Activated naive CD8-positive, alpha-beta T cell treated with anti-CD3 and anti-CD28 coated beads, Interleukin-2, amount 50 U/mL, for 24 hours (primary cell): ENCODE results near the gene FIGNL1.
A peak's percentile ranks its signal among the peaks of the same experiment; 100 is the strongest.

Experiments
- ATAC-seq: fragments of 150-1000 bp; cut with Tn5 transposase; one replicate; pipeline ENCODE4 v1.10.0; 2021
- DNase-seq: peaks from one replicate; pipeline ENCODE4 v3.0.0; 2021
- H3K27ac Mint-ChIP-seq: one replicate; pipeline ENCODE4 v1.8.0; 2021; ENCODE audit warnings: mild to moderate bottlenecking, mixed read lengths
- H3K27me3 Mint-ChIP-seq: one replicate; pipeline ENCODE4 v1.8.0; 2021; ENCODE audit warnings: mixed read lengths
- H3K36me3 Mint-ChIP-seq: one replicate; pipeline ENCODE4 v1.8.0; 2021; ENCODE audit warnings: low read depth, mixed read lengths
- H3K4me1 Mint-ChIP-seq: one replicate; pipeline ENCODE4 v1.8.0; 2021; ENCODE audit warnings: mixed read lengths
- H3K4me3 Mint-ChIP-seq: one replicate; pipeline ENCODE4 v1.8.0; 2021; ENCODE audit warnings: mild to moderate bottlenecking, moderate library complexity, mixed read lengths
- H3K9me3 Mint-ChIP-seq: one replicate; pipeline ENCODE4 v1.8.0; 2021; ENCODE audit warnings: mixed read lengths

The FIGNL1 gene

DNA sequence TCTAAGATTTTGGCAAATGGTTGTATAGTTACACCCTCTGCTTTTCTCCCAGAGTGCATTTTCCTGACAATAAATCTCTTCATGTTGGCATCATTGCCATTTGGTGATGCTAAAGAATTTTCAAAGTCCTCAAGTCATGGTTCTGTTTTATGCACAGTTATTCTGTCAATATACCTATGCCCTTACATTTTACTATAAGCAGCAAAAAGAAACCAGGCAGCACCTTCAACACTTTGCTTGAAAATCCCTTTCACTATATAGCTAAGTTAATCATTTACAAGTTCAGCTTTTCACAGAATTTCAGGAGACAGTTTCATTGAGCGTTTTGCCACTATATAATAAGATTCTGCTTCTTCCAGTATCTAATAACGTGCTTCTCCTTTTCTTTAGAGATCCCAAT lies 22.6 kb downstream of the FIGNL1 start:
- DNase-seq (no peak), ATAC-seq (no peak)
- no peak overlapping the region for H3K27ac Mint-ChIP-seq
- H3K4me1 Mint-ChIP-seq: no peaks in the 10 kb centered on the region
- no peak overlapping the region for H3K4me3 Mint-ChIP-seq
- H3K27me3 Mint-ChIP-seq: no peaks in the 10 kb centered on the region
- no peaks in the 10 kb centered on the region for H3K9me3 Mint-ChIP-seq
- H3K36me3 Mint-ChIP-seq: no peaks in the 10 kb centered on the region

DNA sequence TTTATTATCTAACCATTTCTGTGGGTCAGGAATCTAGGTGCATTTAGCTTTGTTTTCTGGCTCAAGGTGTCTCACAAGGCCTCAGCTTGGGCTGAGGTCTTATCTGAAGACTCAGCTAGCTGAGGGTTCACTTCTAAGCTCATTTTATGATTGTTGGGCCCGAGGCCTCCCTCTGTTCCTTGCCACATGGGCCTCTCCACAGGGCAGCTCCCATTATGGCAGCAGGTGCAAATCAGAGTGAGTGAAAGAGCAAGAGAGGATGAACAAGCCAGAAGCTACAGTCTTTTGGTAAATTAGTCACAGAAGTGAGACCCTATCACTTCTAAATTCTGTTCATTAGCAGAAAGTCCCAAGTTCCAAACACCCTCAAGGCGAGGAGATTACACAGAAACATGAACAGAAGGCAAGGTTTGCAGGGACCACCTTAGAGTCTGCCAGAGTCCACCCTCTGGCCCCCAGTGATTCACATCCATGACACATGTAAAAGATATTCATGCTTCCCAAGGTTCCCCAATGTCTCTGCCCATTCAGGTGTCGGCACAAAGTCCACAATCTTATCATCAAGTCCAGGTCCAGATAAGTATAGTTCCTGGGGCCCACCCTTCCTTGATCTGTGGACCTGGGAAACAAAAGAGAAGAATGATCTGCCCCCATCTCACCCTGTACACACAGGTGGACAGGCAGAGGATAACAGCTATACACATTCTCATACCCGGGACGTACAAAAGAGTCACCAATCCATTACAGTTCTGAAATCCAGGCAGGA lies 23.7 kb downstream of the FIGNL1 start:
- Mint-ChIP-seq H3K9me3 (no peaks in the 10 kb centered on the region), H3K27ac (no peak overlapping the region), H3K36me3 (no peaks in the 10 kb centered on the region), H3K27me3 (no peaks in the 10 kb centered on the region), H3K4me1 (no peaks in the 10 kb centered on the region), H3K4me3 (no peak overlapping the region)
- DNase-seq (no peak), ATAC-seq (no peak)

DNA sequence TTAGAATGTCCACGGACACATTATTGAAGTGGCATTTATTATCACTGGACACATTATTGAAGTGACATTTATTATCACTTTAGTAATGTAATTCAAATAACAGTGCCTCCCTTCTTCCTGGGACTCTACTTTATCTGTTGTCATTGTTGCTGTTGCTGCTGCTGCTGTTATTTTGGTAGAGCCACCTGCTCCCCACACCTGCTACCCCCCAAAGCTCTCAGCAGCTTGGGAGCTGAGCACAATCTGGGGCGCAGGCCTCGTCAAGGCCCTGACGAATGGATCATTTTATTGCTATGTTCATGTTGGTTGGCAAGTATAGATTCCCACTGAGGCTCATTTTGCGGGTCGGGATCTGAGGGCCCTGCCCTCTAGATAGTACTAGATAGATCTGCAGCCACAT lies 24.8 kb downstream of the FIGNL1 start:
- Mint-ChIP-seq H3K27ac (no peak overlapping the region), H3K27me3 (no peaks in the 10 kb centered on the region), H3K9me3 (no peaks in the 10 kb centered on the region), H3K4me1 (no peaks in the 10 kb centered on the region), H3K36me3 (no peaks in the 10 kb centered on the region), H3K4me3 (no peak overlapping the region)
- ATAC-seq (no peak), DNase-seq (no peak)

DNA sequence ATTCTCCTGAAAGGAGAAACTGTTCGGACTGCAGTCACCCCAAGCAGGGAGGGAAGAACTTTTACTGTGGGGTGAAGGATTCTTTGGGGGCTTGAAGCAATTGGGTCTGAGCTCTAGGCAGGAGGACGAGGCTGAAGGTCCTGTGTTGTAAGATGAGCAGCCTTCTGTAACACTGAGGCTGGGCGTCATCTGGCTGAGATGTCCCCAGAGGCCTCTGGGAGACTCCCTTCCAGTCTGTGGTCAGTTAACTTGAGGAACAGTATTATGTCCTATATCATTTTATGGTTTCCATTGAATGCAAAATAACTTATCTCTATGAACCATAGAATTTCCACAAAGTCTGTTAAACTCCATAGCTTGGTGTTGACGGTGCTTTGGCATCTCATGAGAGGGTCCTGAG lies 26.3 kb downstream of the FIGNL1 start:
- Mint-ChIP-seq H3K9me3 (no peaks in the 10 kb centered on the region), H3K4me3 (no peak overlapping the region), H3K36me3 (no peaks in the 10 kb centered on the region), H3K4me1 (no peaks in the 10 kb centered on the region), H3K27me3 (no peaks in the 10 kb centered on the region), H3K27ac (no peak overlapping the region)
- no peak for DNase-seq
- no peak for ATAC-seq

- Mint-ChIP-seq H3K4me3 (no peak overlapping the region), H3K27me3 (no peaks in the 10 kb centered on the region)
Measured at GRCh38 chr7:50422858-50423257, 27.3 kb downstream of the FIGNL1 start.

DNA sequence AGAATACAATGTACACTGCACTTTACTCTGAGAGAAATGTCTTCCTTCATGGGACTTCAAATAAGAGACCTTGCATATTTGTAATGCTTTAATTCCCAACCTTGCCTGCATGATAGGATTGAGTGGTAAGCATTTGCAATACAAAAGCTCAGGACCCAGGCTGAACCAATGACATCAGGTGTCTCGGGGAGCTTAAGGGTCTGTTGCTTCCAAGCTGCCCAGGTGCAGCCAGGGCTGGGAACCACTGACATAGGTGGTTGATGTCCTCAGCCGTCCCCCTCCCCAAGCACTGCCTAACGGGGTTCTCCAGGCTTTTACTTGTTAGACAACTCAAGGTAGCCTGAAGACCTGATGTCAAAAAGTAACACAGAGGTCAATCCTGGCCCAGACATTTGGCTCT lies 29.1 kb downstream of the FIGNL1 start:
- peaks cover 19% of the 10 kb centered on the region for H3K4me1 Mint-ChIP-seq
- H3K36me3 Mint-ChIP-seq: no peaks in the 10 kb centered on the region
- no peaks in the 10 kb centered on the region for H3K27me3 Mint-ChIP-seq
- H3K4me3 Mint-ChIP-seq: no peak overlapping the region
- ATAC-seq: no peak
- no peak for DNase-seq
- H3K27ac Mint-ChIP-seq: no peak overlapping the region
- no peaks in the 10 kb centered on the region for H3K9me3 Mint-ChIP-seq

More at GRCh38 chr7:50422858-50423257, 27.3 kb downstream of the FIGNL1 start:
- DNase-seq (no peak), ATAC-seq (no peak)
- Mint-ChIP-seq H3K27ac (no peak overlapping the region), H3K9me3 (no peaks in the 10 kb centered on the region), H3K4me1 (peaks cover under 1% of the 10 kb centered on the region), H3K36me3 (no peaks in the 10 kb centered on the region)

DNA sequence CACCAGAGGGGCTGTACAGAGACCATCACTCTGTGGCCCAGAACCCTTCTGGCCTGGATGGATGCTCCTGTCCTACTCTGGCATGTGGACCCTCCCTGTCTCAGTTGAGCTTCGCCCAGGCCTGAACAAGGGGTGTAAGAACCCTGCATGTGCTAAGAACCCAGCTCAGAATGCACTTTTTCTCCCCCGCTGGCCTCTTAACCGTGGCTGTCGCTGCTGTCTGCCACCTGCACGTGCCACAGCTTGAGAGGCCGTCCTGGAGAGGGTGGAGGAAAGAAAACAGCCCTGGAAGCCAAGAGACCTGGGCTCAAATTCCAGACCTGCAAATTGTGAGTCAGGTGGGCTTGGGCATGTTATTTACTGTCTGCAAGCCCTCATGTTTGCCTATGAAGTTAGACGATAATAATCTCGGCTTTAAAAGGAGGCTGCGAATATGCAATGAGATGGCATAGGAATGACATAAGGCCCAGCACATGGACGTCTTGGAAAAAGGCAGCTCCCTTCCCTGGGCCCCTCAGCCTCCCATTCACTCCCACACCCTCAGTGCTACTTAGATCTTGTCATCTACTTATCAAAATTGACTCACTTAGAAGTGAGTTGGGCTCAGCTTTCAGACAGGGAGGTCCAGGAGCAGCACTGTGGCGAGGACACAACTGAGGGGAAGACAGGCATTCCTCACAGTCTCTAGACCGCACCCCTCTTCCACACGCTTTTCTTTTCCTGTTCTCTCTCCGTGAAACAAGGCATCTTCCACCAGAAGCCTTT lies 31.4 kb downstream of the FIGNL1 start:
- no peaks in the 10 kb centered on the region for H3K27me3 Mint-ChIP-seq
- no peaks in the 10 kb centered on the region for H3K9me3 Mint-ChIP-seq
- no peaks in the 10 kb centered on the region for H3K36me3 Mint-ChIP-seq
- no peak for DNase-seq
- H3K4me3 Mint-ChIP-seq: no peak overlapping the region
- H3K4me1 Mint-ChIP-seq: peaks cover 31% of the 10 kb centered on the region
- no peak overlapping the region for H3K27ac Mint-ChIP-seq
- ATAC-seq: no peak

- H3K36me3 Mint-ChIP-seq: no peaks in the 10 kb centered on the region
Measured at GRCh38 chr7:50418086-50418515, 32.0 kb downstream of the FIGNL1 start.

DNA sequence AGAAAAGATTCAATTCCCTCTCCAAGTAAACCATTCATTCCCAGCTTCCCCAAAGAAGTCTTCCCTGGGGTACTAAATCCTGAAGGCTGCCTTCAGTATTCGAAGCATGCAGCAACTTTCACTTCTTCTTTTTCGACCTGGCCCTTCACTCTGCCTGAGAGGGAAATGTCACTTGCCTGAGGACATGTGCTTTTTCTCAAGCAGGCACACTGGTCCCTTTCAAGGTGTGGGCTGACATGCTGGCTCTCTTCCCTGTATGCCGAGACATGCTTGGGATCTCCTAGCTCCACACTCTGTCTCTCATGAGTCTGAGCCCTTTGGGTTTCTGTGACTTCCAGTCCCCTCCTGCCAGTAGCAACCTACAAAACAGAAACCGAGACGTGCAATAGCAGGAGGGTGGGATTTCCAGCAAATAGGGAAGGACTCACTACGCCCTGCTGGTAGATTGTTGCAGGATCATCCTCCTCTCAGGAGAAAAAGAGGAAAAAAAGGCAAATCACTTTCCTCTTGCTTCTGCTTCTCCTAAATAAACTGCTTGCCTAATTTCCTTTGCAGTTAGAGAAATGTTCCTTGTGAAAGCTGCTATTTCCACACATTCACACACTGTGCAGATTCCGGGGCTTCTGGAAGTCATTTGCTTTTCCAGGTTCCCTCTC lies 33.5 kb downstream of the FIGNL1 start:
- H3K27ac Mint-ChIP-seq: peak overlapping the region; percentile 85
- H3K4me1 Mint-ChIP-seq: peaks cover 36% of the 10 kb centered on the region
- DNase-seq (no peak), ATAC-seq (no peak)
- H3K27me3 Mint-ChIP-seq: no peaks in the 10 kb centered on the region
- H3K9me3 Mint-ChIP-seq: no peaks in the 10 kb centered on the region
- peak overlapping the region; percentile 19 for H3K4me3 Mint-ChIP-seq
- H3K36me3 Mint-ChIP-seq: no peaks in the 10 kb centered on the region

More at GRCh38 chr7:50418086-50418515, 32.0 kb downstream of the FIGNL1 start:
- ATAC-seq: peak; percentile 94
- Mint-ChIP-seq H3K4me3 (no peak overlapping the region), H3K27ac (no peak overlapping the region), H3K9me3 (no peaks in the 10 kb centered on the region), H3K27me3 (no peaks in the 10 kb centered on the region), H3K4me1 (peaks cover 31% of the 10 kb centered on the region)
- DNase-seq: peak; percentile 80

- H3K9me3 Mint-ChIP-seq: no peaks in the 10 kb centered on the region
- H3K4me3 Mint-ChIP-seq: no peak overlapping the region
- H3K36me3 Mint-ChIP-seq: no peaks in the 10 kb centered on the region
- no peaks in the 10 kb centered on the region for H3K27me3 Mint-ChIP-seq
- peak; percentile 15 for ATAC-seq
- peaks cover 43% of the 10 kb centered on the region for H3K4me1 Mint-ChIP-seq
- H3K27ac Mint-ChIP-seq: peak overlapping the region; percentile 85
- DNase-seq: no peak
Measured at GRCh38 chr7:50415844-50416364, 34.2 kb downstream of the FIGNL1 start.

DNA sequence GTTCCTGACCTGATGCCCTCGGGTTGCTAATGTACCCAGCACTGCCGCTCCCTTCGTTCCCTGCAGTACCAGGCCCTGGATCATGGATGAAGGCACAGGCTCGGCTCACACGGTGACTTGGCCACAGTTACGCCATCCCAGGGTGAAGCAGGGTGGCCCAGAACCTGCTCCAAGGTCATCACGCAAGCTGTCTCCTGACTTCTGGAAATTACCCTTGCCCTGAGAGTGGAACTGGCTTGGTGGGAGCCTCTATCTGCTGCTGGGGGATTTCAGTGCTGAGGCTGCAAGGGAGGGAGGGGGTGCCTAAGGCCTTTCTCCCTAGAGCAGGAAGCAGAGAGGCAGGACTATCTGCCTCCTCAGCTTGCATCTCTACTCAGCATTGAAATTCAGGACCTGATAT lies 36.6 kb downstream of the FIGNL1 start:
- DNase-seq (no peak), ATAC-seq (no peak)
- no peaks in the 10 kb centered on the region for H3K27me3 Mint-ChIP-seq
- no peaks in the 10 kb centered on the region for H3K9me3 Mint-ChIP-seq
- H3K36me3 Mint-ChIP-seq: no peaks in the 10 kb centered on the region
- H3K4me1 Mint-ChIP-seq: peaks cover 66% of the 10 kb centered on the region
- H3K27ac Mint-ChIP-seq: no peak overlapping the region
- H3K4me3 Mint-ChIP-seq: no peak overlapping the region

DNA sequence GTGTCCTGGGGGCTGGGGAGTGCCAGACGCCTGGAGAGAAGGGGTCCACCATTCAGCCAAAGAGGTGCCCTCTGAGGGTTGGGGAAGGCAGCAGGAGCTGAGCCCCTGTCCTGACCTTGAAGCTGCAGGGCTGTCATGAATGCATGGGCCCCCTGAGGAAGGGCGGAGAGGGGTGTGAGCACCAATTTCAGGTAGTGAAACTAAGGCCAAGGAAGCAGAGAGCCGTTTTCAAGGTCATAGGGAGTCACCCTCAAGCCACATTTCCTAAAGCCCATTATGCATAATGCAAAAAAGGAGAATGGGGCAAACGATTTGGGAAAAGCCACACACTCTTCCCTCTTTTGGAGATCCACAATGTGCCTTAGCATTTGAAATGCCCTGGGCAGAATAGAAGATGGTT lies 37.2 kb downstream of the FIGNL1 start:
- H3K4me1 Mint-ChIP-seq: peaks cover 72% of the 10 kb centered on the region
- H3K27ac Mint-ChIP-seq: no peak overlapping the region
- no peaks in the 10 kb centered on the region for H3K27me3 Mint-ChIP-seq
- H3K4me3 Mint-ChIP-seq: no peak overlapping the region
- H3K9me3 Mint-ChIP-seq: no peaks in the 10 kb centered on the region
- ATAC-seq (no peak), DNase-seq (no peak)
- no peaks in the 10 kb centered on the region for H3K36me3 Mint-ChIP-seq

GRCh38 chr7:50411332-50411731 lies 38.8 kb downstream of the FIGNL1 start:
- no peak for DNase-seq
- Mint-ChIP-seq H3K27me3 (no peaks in the 10 kb centered on the region), H3K9me3 (no peaks in the 10 kb centered on the region), H3K4me1 (peaks cover 72% of the 10 kb centered on the region), H3K27ac (peak overlapping the region; percentile 86), H3K36me3 (no peaks in the 10 kb centered on the region), H3K4me3 (no peak overlapping the region)
- peak; percentile 38 for ATAC-seq

DNA sequence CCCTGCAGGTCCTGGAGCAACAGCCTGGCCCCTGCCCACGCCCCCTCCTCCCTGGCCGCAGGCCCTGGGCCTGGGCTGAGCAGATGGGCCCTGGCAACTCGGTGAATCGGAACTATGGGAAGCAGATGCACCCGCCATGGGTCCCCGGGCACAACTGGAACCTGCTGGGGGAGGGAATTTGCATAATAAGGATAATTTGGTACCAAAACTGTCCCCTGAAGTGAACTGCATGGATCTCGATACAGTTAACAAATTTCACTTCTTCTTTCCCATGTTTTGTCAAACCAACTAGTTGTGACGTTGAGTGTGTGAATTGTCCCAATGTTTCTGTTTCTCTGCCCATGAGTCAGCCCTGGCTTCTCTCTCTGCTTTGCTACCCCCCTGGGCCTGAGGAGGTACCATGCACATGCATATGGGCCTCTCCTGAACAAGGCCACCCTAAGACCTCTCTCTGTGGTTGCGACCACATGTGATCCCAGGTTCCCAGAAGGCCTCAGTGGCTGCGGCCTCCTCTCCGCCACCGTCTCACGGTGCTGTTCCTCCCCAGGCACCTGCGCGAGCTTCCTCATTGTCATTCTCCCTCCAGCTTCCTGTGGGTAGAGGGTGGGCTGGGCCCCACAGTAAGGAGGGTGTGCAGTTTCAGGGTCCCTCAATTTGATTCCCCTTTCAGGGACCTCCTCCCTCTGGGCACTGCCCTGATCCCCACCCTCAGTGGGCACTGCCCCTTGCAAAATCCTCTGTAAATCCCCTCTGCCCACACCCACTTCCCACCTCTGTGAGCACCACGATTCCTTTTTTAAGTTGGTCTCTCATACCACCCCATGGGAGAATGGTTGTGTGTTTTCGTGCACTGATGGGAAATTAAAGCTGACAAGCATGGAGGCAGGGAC lies 40.0 kb downstream of the FIGNL1 start:
- Mint-ChIP-seq H3K4me3 (peak overlapping the region; percentile 56), H3K4me1 (peaks cover 73% of the 10 kb centered on the region), H3K36me3 (peaks cover 5% of the 10 kb centered on the region)

More for the DNA sequence above, 40.0 kb downstream of the FIGNL1 start:
- DNase-seq (peak; percentile 57), ATAC-seq (peak; percentile 70)
- peak overlapping the region; percentile 86 for H3K27ac Mint-ChIP-seq
- no peaks in the 10 kb centered on the region for H3K9me3 Mint-ChIP-seq
- H3K27me3 Mint-ChIP-seq: no peaks in the 10 kb centered on the region
